Measurements from ENCODE around the gene SLC26A8.

SLC26A8 gene

GRCh38 chr6:35906499-35906846, 118.0 kb downstream of the SLC26A8 start:
- no peak for DNase-seq

DNA sequence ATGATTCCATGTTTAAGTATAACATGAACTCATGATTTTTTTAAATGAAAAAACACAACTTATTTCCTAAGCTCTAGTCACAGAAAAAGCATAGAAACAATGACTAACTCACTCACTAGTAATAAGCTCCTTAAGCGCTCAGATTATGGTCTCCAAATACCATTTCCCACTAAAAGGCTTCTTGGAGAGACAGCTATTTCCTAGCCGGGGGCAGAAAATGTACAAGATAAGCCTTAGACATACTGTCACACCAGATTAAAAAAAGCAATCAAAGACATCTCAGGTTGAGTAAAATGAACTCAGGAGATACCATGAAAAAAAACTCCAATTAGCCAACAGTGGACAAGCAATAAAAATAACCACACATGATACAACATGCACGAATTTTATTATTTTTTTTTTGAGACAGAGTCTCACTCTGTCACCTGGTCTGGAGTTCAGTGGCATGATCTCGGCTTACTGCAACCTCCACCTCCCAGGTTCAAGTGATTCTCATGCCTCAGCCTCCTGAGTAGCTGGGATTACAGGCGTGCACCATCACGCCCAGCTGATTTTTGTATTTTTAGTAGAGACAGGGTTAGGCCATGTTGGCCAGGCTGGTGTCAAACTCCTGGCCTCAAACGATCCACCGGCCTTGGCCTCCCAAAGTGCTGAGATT, 118.5 kb downstream of the SLC26A8 start:
- no peak for DNase-seq

GRCh38 chr6:35905141-35905785, 119.2 kb downstream of the SLC26A8 start:
- no peak for DNase-seq

DNA sequence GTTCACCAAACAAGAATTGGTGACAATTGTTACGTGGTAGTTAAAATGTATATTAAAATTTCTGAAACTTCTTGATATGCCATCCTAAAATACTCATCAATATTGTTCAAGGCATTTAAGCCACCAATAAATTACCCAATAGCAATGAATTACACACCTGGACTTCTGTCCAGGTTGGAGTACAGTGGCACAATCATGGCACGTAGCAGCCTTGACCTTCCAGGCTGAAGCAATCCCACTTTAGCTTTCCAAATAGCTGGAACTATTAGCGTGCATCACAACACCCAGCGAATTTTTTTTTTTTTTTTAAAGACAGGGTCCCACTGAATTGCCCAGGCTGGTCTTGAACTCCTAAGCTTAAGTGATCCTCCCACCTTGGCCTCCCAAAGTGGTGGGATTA, 120.8 kb downstream of the SLC26A8 start:
- DNase-seq = no peak

DNA sequence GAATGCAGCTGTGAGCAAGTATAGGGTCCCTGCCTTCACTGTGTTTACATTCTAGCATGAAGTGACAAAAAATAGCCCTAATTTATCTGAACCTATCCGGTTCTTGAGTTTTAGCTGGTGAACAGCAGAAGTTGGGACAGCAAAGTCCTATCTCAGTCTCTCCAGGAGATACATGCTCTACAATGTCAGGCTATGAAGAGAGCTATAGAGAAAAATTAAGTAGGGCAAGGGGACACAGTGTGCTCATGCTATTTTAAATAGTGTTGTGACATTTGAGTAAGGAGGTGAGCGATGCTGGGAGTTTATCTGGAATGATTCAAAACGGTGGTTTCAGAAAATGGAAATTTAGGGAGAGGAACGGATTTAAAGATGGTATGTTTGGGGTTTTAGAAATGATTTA, 124.0 kb downstream of the SLC26A8 start:
- DNase-seq = no peak

DNA sequence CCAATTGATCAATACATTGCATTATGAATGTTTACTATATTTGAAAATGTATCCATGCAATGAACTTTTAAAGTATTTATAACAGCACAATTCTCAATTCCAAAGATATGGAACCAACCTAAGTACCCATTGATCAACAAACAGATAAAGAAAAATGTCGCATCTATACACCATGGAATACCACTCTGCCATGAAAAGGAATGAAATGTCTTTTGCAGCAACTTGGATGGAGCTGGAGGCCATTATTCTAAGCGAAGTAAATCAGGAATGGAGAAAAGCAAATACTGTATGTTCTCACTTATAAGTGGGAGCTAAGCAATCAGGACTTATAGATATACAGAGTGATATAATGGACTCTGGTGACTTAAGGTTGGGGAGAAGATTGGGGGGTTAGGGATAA, 126.4 kb downstream of the SLC26A8 start:
- no peak for DNase-seq

DNA sequence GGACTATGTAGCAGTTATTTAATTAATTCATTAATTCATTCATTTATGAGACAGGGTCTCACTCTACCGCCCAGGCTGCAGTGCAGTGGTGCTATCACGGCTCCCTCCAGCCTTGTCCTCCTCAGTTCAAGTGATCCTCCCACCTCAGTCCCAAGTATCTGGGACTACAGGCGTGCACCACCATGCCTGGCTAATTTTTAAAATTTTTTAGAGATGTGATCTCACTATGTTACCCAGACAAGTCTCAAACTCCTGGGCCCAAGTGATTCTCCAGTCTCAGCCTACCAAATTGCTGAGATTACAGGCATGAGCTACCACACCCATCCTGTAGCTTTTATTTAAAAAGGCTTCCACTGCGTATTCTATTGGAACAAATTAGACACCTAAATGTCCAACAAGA, 127.0 kb downstream of the SLC26A8 start:
- DNase-seq = no peak

DNA sequence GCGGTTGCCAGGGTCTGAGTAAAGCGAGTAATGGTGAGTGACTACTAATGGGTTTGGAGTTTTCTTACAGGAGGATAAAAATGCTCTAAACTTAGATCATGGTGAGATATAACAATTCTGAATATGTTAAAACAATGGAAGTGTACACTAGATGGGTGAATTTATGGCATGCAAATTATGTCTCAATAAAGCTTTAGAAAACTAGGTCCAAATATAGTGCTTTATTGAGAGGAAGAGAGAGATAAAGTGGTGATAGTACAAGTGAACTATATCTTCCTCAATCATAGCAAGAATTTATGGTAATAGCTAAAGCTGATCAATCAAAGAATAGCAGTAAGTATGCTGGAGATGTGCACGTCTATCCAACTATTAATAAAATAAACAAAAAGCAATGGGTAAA, 127.4 kb downstream of the SLC26A8 start:
- no peak for DNase-seq

DNA sequence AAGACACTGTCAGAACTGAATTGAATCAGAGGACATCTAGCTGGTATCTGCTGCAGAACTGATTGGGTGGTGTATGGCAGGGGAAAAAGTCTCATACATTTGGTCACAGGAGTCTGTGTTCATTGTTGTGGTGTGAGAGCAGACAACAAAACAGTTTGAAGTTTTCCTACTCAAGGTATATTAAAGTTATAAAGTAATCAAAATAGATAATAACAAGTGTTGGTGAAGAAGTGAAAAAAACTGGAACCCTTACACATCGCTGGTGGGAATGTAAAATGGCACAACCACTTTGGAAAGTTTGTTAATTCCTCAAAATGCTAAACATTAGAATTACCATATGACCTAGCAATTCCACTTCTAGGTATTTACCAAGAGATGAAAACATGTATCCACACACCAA, 128.2 kb downstream of the SLC26A8 start:
- DNase-seq = no peak

GRCh38 chr6:35895560-35895959, 128.9 kb downstream of the SLC26A8 start:
- no peak for DNase-seq

- DNase-seq = no peak
These were observed 129.7 kb downstream of the SLC26A8 start for GRCh38 chr6:35894776-35895175.

All from left hindlimb (tissue), 1 donor.